Upper lobe of right lung (tissue), 1 donor: ENCODE measurements around the gene GPN1. TPM values are rescaled to one million over a fixed set of nuclear protein-coding genes. Genes with fewer than 3 reads are reported as not detected.
"Not testable (repeated sequence)": the region's sequence is repeated elsewhere in the genome, so short reads cannot be mapped to it uniquely, and the experiment has no call there.

Source experiments
- ATAC-seq: fragments of 200-7000 bp; cut with Tn5 transposase; one replicate; pipeline ENCODE4 v1.9.1; 2020; ENCODE audit warnings: mild to moderate bottlenecking, moderate library complexity
- DNase-seq: peaks from one replicate; pipeline ENCODE4 v3.0.0-alpha.2; 2020
- H3K27ac ChIP-seq: fragments of 200-600 bp; one replicate; pipeline ENCODE4 v1.8.0; 2022
- H3K27me3 ChIP-seq: fragments of 200-600 bp; one replicate; pipeline ENCODE4 v1.8.0; 2022; ENCODE audit warnings: mild to moderate bottlenecking
- H3K36me3 ChIP-seq: fragments of 200-600 bp; one replicate; pipeline ENCODE4 v1.8.0; 2022
- H3K4me1 ChIP-seq: fragments of 200-600 bp; one replicate; pipeline ENCODE4 v1.8.0; 2022
- H3K4me3 ChIP-seq: fragments of 200-600 bp; one replicate; pipeline ENCODE4 v1.8.0; 2022; ENCODE audit warnings: mild to moderate bottlenecking
- H3K9me3 ChIP-seq: fragments of 200-600 bp; one replicate; pipeline ENCODE4 v1.8.0; 2022
- CTCF ChIP-seq: fragments of 200-600 bp; IDR thresholded peaks from one replicate; pipeline ENCODE4 v1.8.0; 2022; ENCODE audit warnings: antibody characterized with exemption
- intact Hi-C: fragments of 100-400 bp; cut with DNase I; formaldehyde crosslinking; loops from one replicate; pipeline ENCODE4 v1.11.0; 2022
- total RNA-seq: library from RNA; stranded (reverse); fragmentation: NEBNext Ultra II Directional; extraction: Animal tissue kit (Norgen Biotek cat#: 25700); gene quantifications from one replicate; pipeline ENCODE4 v1.2.1, GENCODE V29; 2021
- donor health status: DM: no; HTN: yes; CAD: no; lungs with severe emphysema.

Gene GPN1
- total RNA-seq, 1 donor from 2014 or later: 23.4 TPM

- Histone ChIP-seq H3K27me3 (no peaks in the 10 kb centered on the region), H3K4me3 (no peak overlapping the region), H3K27ac (no peak overlapping the region), H3K4me1 (peaks cover 10% of the 10 kb centered on the region), H3K9me3 (no peaks in the 10 kb centered on the region), H3K36me3 (peaks cover 44% of the 10 kb centered on the region)
- intact Hi-C loops: no loop called here
- no peak for TF ChIP-seq CTCF
- no peak for ATAC-seq
- no peak for DNase-seq
Measured at GRCh38 chr2:27624943-27625342, 3.9 kb upstream of the GPN1 start.

DNA sequence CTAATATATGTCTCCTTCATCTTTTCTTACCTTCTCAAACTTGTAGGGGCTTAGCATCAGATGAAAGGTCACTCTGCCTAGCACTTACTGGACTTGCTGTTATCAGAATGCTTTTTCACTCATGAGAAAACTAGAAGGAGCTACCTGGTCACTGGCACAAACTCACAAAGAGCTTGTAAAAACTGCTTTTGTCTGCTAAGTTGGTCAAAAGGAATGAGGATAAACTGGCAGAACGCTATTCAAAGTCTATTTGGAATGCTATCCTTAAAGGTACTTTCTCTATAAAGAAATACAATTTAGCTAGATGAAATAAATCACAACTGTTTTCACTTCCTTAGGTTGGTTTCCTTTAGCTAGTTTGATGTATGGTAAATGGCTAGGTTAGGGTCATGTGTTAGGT is 2.5 kb upstream of the GPN1 start:
- DNase-seq, ATAC-seq, intact Hi-C loops, H3K4me3 ChIP-seq, H3K27me3 ChIP-seq, H3K9me3 ChIP-seq: not testable (repeated sequence)
- H3K36me3 ChIP-seq: peaks cover 40% of the 10 kb centered on the region
- H3K4me1 ChIP-seq: peaks cover 12% of the 10 kb centered on the region
- H3K27ac ChIP-seq: peak overlapping the region; percentile 53

DNA sequence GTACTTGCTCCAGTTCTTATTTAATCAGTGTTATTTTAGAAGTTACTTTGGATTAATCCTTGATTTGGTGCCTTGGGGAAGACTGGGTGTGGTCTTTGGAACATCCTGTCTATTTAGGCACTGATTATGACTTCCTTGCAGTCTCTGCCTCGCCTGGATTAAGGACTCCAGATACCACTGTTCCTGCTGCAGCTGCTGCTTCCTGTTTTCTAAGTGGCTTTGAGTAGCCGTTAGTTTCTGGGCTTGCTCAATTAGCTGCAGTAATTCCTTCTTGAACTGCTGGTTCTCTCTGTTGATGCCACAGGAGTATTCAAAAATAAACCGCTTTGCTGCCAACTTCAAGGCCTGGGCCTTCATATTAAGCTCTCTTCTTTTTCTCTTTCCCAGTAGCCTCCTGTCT is 1.9 kb upstream of the GPN1 start:
- intact Hi-C loops, H3K9me3 ChIP-seq, DNase-seq, H3K27me3 ChIP-seq, H3K4me3 ChIP-seq: not testable (repeated sequence)
- Histone ChIP-seq H3K36me3 (peaks cover 40% of the 10 kb centered on the region), H3K27ac (peak overlapping the region; percentile 53), H3K4me1 (peaks cover 12% of the 10 kb centered on the region)
- peak; percentile 34 for ATAC-seq

DNA sequence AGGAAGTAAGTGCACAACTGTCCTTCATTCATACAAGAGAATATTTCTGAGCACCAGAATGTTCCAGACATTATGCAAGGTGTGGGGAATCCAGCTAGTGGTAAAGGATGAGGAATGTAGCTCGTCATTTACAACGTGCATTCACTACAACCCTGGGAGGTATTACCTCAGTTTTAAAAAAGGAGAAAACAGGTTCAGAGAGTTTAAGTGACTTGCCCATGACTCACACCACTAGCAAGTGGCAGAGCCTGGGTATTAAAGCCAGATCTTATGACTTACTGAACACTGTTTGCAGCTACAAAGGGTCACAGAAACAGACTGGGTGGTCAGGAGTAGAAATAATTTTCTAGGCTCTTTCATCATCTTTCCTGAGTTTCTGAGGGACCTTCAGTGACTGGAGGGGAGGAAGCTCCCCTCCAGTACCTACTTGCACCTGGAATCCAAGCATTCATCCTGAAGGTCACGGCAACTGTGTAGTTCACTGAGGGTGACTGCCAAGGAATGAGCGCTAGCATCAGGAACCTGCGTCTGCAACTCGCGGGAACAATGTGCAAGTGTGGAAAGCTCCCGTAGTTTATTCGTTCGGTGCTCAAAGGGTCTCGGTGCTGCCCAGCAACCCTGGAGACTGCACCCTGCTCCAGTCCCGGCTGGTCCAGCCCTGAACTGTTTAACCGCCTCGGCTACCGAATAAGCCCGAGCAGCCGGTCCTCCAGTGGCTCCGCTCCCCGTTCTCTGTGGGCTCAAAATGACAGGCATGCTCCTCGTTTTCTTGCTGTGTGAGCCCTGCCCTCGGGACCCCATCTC is 685 bp upstream of the GPN1 start:
- H3K4me1 ChIP-seq: peaks cover 12% of the 10 kb centered on the region
- intact Hi-C loops: no loop called here
- DNase-seq (no peak), ATAC-seq (peak; percentile 52)
- H3K4me3 ChIP-seq: peak overlapping the region; percentile 86
- no peaks in the 10 kb centered on the region for H3K27me3 ChIP-seq
- no peak for TF ChIP-seq CTCF
- H3K27ac ChIP-seq: peak overlapping the region; percentile 73
- peaks cover 38% of the 10 kb centered on the region for H3K36me3 ChIP-seq
- H3K9me3 ChIP-seq: no peaks in the 10 kb centered on the region

DNA sequence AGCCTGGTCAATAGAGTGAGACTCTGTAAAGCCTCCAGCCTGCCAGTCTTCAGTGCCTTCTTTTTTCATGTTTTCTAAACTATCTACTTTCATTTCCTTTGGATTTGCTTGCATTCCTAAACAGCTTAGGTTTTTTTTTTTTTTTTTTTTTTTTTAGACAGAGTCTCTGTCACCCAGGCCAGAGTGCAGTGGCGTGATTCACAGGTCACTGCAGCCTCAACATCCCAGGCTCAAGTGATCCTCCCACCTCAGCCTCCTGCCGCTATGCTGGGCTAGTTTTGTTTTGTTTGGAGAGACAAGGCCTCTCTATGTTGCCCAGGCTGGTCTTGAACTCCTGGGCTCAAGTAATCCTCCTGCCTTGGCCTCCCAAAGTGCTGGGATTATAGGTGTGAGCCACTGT is 1.4 kb downstream of the GPN1 start:
- H3K4me3 ChIP-seq, H3K9me3 ChIP-seq, ATAC-seq, H3K27ac ChIP-seq, H3K27me3 ChIP-seq, DNase-seq, intact Hi-C loops: not testable (repeated sequence)
- Histone ChIP-seq H3K4me1 (peaks cover 12% of the 10 kb centered on the region), H3K36me3 (peaks cover 47% of the 10 kb centered on the region)

DNA sequence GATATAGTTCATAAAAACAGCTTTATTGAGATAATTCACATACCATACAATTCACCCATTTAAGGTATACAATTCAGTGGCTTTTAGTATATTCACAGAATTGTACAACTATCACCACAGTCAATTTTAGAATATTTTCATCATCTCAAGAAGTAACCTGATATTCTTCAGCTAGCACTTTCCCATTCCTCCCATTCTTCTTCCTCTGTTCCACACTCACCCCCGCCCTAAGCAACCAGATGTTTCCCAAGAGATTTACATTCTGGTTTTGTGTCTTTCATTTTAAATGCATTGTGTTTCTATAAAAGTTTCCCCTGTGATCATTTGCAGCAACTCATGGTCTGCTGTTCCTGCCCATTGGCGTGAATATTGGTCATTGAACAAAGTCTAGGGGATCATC is 5.4 kb downstream of the GPN1 start:
- no peak overlapping the region for H3K4me3 ChIP-seq
- peaks cover 8% of the 10 kb centered on the region for H3K4me1 ChIP-seq
- no peaks in the 10 kb centered on the region for H3K9me3 ChIP-seq
- no peak for ATAC-seq
- H3K27me3 ChIP-seq: no peaks in the 10 kb centered on the region
- no peak overlapping the region for H3K27ac ChIP-seq
- no peak for TF ChIP-seq CTCF
- intact Hi-C loops: no loop called here
- H3K36me3 ChIP-seq: peaks cover 88% of the 10 kb centered on the region
- DNase-seq: no peak

- H3K36me3 ChIP-seq: peaks cover 99% of the 10 kb centered on the region
Measured at GRCh38 chr2:27636766-27637165, 7.9 kb downstream of the GPN1 start.

More at GRCh38 chr2:27636766-27637165, 7.9 kb downstream of the GPN1 start:
- H3K4me1 ChIP-seq: no peaks in the 10 kb centered on the region
- DNase-seq (no peak), ATAC-seq (no peak)
- H3K9me3 ChIP-seq: no peaks in the 10 kb centered on the region
- no peak overlapping the region for H3K27ac ChIP-seq
- H3K27me3 ChIP-seq: no peaks in the 10 kb centered on the region
- TF ChIP-seq CTCF: no peak
- intact Hi-C loops: no loop called here
- H3K4me3 ChIP-seq: no peak overlapping the region
